GM19467 (cell line): ENCODE data around the gene G6PC3.

ENCODE experiments used
- ATAC-seq: cut with Tn5 transposase; IDR thresholded peaks from one replicate; pipeline ENCODE4 v1.9.1; 2021; ENCODE audit warnings: mild to moderate bottlenecking, moderate library complexity; ENCODE audit not compliant: unreplicated experiment

Gene G6PC3

GRCh38 chr17:44121997-44122815, 51.7 kb downstream of the G6PC3 start:
- no peak for ATAC-seq

GRCh38 chr17:44122816-44123355, 52.4 kb downstream of the G6PC3 start:
- ATAC-seq = peak; percentile 23

DNA sequence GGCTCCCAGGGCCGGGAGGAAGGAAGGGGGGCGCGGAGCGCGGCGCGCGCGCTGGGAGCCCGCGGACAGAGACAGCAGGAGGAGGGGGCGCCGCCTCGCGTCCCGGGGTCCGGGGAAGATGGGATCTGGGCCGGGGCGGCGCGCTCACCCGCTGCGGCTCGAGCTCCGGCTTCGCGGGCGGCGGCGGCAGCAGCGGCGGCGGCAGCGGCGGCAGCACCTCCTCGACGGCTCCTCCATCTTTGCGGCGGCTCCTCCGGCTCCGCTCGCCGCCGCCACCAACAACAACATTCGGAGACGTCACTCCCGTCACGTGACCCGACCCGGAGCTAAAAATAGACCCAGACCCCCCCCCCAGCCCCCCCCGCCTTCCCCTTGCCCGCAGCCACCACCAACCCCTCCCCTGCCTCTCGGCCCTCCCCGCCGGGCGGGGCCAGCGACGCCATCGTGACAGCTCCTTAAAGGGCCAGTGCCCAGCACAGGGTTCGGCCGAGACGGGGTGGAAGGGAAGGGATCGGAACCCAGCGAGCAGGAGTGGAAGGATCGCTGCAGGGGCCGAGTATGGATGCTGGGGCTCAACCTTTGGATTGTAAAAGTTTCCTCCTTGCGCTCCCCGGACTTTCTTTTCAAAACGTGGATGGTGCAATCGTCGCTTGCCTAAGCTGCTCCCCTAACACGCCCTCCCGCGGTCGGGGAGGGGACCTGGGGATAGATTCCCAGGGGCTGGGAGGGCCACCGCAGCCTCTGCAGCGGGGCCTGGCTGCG, 53.0 kb downstream of the G6PC3 start, which contains the start of gene HDAC5:
Gene HDAC5 (minus strand): TSS at position 286 of the 762 bp plus-strand sequence. CDS start 6,126 bp downstream, outside the sequence.
- peak; percentile 88 for ATAC-seq

- ATAC-seq = no peak
These were observed 53.5 kb downstream of the G6PC3 start for GRCh38 chr17:44124118-44124438.
